Measurements from ENCODE around the gene HERC6. TPM values are rescaled to one million over a fixed set of nuclear protein-coding genes. Genes with fewer than 3 reads are reported as not detected.
"Not testable (repeated sequence)": the region's sequence is repeated elsewhere in the genome, so short reads cannot be mapped to it uniquely, and the experiment has no call there.

Gene HERC6
- polyA plus RNA-seq, 1 experiment = 1.5 TPM

GRCh38 chr4:88445252-88445651 lies 66.6 kb downstream of the HERC6 start:
- H3K27ac ChIP-seq (ENCODE audit: low read depth, low read length) = no peak overlapping the region

DNA sequence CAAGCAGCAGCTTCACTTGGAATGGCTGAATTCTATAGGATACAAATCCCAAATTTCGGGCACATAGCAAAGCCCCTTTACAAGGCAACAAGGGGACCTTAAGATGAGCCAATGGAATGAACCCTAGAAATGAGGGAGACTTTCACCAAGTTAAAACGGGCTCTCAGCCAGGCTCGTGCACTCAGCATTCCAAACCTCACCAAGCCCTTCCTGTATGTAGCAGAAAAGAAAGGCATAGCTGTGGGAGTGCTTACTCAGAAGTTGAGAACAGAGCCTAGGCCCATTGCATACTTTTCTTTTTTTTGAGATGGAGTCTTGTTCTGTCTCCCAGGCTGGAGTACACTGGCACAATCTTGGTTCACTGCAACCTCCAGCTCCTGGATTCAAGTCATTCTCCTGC lies 67.5 kb downstream of the HERC6 start:
- no peak overlapping the region for H3K27ac ChIP-seq (ENCODE audit: low read depth, low read length)
- no peak for DNase-seq (ENCODE audit: low read depth, low spot score)
- no peak overlapping the region for H3K4me3 ChIP-seq (ENCODE audit: low read depth, low read length)
- CTCF ChIA-PET = interaction anchor here (1.2 kb wide), 1 partner anchor 69 kb away, joined by 3 read pairs; no protein-coding TSS in a partner anchor
- no peaks in the 10 kb centered on the region for H3K9me3 ChIP-seq (ENCODE audit: control insufficient read depth, insufficient read depth, low read length)
- no peak for TF ChIP-seq CTCF (IDR thresholded peaks at IDR 0.05; ENCODE audit: low read depth, low read length)
- POLR2A ChIA-PET = no interaction called here
- H3K27me3 ChIP-seq (ENCODE audit: control insufficient read depth, insufficient read depth, low read length) = no peaks in the 10 kb centered on the region

More at GRCh38 chr4:88445252-88445651, 66.6 kb downstream of the HERC6 start:
- no peak for DNase-seq (ENCODE audit: low read depth, low spot score)
- TF ChIP-seq CTCF (IDR thresholded peaks at IDR 0.05; ENCODE audit: low read depth, low read length) = no peak
- POLR2A ChIA-PET = no interaction called here
- Histone ChIP-seq H3K27me3 (ENCODE audit: control insufficient read depth, insufficient read depth, low read length) (no peaks in the 10 kb centered on the region), H3K9me3 (ENCODE audit: control insufficient read depth, insufficient read depth, low read length) (no peaks in the 10 kb centered on the region), H3K4me3 (ENCODE audit: low read depth, low read length) (no peak overlapping the region)
- CTCF ChIA-PET = interaction anchor here (0.5 kb wide), 1 partner anchor 999 kb away, joined by 4 read pairs; no protein-coding TSS in a partner anchor

DNA sequence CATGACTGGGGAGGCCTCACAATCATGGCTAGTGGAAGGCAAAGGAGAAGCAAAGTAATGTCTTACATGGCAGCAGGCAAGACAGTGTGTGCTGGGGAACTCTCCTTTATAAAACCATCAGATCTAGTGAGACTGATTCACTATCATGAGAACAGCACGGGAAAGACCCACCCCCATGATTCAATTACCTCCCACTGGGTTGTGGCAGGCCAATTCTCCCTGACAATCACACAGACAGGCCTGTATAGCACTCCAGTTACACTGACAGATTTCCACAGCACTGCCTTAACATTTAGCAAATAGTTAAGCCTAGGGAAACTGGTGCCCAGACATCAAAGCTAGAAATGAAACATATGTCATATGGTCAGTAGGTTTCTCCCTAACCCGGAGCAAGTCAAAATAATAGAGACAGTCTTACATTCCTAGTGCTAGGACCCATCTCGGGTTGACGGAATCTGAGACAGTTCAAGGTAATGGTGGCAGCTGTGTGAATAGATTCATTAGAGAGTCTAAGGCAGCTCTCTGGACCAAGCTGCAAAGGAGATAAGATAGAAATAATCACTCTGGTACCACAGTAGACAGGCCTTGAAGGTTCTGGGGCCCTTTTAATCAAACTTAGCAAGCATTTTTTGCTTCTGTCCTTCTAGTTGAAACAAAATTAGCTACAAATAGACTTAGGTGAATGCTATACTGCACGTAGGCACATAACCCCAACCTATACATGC lies 68.9 kb downstream of the HERC6 start:
- Histone ChIP-seq H3K9me3 (ENCODE audit: control insufficient read depth, insufficient read depth, low read length) (no peaks in the 10 kb centered on the region), H3K27me3 (ENCODE audit: control insufficient read depth, insufficient read depth, low read length) (no peaks in the 10 kb centered on the region), H3K27ac (ENCODE audit: low read depth, low read length) (no peak overlapping the region), H3K4me3 (ENCODE audit: low read depth, low read length) (no peak overlapping the region)
- CTCF ChIA-PET = no interaction called here
- POLR2A ChIA-PET = no interaction called here
- no peak for DNase-seq (ENCODE audit: low read depth, low spot score)
- TF ChIP-seq CTCF (IDR thresholded peaks at IDR 0.05; ENCODE audit: low read depth, low read length) = no peak

DNA sequence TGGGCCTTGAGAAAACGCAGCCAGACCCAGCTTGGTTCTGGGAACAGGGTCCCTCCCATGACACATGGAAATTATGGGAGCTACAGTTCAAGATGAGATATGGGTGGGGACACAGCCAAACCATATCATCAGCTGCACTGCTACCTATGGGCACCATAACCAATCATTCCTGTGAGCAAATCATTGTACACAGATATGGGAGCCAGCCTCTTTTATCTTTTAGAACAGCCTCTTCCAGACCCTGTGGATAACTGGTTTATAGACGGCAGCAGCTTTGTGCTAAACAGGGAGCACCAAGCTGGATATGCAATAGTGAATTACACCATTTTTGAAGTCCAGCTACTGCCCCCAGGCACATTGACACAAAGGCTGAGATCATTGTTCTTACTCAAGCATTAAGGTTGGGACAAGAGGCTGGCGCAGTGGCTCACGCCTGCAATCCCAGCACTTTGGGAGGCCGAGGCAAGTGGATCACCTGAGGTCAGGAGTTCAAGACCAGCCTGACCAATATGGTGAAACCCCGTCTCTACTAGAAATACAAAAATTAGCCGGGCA lies 69.6 kb downstream of the HERC6 start:
- H3K9me3 ChIP-seq (ENCODE audit: control insufficient read depth, insufficient read depth, low read length); DNase-seq (ENCODE audit: low read depth, low spot score); H3K27me3 ChIP-seq (ENCODE audit: control insufficient read depth, insufficient read depth, low read length); H3K27ac ChIP-seq (ENCODE audit: low read depth, low read length); POLR2A ChIA-PET; CTCF ChIA-PET; H3K4me3 ChIP-seq (ENCODE audit: low read depth, low read length): not testable (repeated sequence)

DNA sequence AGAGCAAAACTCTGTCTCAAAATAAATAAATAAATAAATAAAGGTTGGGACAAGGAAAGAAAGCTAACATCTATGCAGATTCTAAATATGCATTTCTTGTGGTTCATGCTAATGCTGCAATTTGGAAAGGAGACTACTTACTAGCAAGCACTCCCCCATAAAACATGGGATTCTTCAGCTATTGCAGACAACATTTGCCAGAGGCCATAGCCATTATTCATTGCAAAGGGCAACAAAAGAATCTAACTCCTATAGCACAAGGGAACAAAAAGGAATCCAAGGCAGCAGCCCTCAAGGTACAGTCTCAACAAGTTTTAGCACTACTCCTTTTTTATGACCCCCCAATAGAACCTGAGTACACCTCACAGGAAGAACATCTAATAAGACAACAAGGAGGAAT lies 70.2 kb downstream of the HERC6 start:
- H3K27ac ChIP-seq (ENCODE audit: low read depth, low read length) = no peak overlapping the region
- H3K27me3 ChIP-seq (ENCODE audit: control insufficient read depth, insufficient read depth, low read length) = no peaks in the 10 kb centered on the region
- no peak for DNase-seq (ENCODE audit: low read depth, low spot score)
- POLR2A ChIA-PET = no interaction called here
- TF ChIP-seq CTCF (IDR thresholded peaks at IDR 0.05; ENCODE audit: low read depth, low read length) = no peak
- no peak overlapping the region for H3K4me3 ChIP-seq (ENCODE audit: low read depth, low read length)
- peaks cover 3% of the 10 kb centered on the region; the same call in 1 of the 2 replicates for H3K9me3 ChIP-seq (ENCODE audit: control insufficient read depth, insufficient read depth, low read length)
- CTCF ChIA-PET = no interaction called here
